Renal cortical epithelial cell (primary cell): ENCODE measurements around the gene MTHFD1. TPM values are rescaled to one million over a fixed set of nuclear protein-coding genes. Genes with fewer than 3 reads are reported as not detected.

ENCODE experiments used
- DNase-seq: peaks from one replicate; pipeline ENCODE4 v3.0.0-alpha.2; 2011; ENCODE audit warnings: low read depth
- total RNA-seq: library from RNA; depleted of rRNA; stranded (reverse); fragments of >200 nt; gene quantifications from 2 replicates; pipeline ENCODE4 v1.2.3, GENCODE V29; 2014

MTHFD1 gene
- total RNA-seq, 1 donor from 2014 or later = 84.5 TPM

DNA sequence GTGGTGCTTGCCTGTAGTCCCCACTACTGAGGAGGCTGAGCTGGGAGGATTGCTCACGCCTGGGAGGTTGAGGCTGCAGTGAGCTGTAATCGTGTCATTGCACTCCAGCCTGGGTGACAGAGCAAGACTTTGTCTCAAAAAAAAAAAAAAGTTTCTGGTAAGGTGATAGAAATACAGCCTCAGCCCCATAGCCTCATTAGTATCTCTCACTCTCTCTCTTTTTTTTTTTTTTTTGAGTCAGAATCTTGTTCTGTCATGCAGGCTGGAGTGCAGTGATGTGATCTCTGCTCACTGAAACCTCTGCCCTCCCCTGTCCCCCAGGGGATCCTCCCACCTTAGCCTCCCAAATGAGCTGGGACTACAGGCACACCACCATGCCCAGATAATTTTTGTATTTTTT lies 19.2 kb downstream of the MTHFD1 start:
- no peak for DNase-seq

DNA sequence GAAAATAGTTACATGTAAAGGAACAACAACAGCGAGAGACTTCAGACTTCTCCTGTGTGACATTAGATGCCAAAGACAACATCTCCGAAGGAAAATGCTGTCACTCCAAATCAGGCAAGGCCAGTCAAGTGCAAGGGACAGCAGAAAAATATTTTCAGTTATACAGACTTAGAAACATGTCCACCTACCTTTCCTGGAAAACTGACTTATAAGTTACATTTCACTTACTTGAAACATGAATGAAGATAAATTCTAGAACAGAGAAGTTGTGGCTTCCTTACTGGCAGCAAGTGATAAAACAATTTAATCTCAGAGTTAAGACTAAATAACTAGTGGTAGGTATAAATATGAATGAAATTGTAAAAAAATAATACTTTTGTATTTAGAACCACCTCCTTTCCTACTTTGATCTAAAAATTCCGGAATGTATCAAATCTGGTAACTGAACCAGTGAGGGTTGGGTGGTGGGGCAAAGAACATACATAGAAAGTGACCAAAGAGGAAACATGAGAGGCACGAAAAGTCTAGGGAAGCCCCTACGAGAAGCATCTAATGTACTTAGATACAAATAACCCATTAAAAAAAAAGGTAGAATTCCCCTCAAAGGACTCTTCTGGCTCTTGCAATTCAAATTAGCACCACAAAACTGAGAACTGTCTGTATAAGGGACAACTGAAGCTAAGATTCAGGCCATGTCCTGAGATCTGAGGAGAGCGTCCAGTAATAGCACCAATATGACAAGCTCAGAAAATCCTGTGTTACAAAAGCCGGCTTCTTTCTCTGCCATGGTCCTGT lies 21.2 kb downstream of the MTHFD1 start:
- DNase-seq = no peak

DNA sequence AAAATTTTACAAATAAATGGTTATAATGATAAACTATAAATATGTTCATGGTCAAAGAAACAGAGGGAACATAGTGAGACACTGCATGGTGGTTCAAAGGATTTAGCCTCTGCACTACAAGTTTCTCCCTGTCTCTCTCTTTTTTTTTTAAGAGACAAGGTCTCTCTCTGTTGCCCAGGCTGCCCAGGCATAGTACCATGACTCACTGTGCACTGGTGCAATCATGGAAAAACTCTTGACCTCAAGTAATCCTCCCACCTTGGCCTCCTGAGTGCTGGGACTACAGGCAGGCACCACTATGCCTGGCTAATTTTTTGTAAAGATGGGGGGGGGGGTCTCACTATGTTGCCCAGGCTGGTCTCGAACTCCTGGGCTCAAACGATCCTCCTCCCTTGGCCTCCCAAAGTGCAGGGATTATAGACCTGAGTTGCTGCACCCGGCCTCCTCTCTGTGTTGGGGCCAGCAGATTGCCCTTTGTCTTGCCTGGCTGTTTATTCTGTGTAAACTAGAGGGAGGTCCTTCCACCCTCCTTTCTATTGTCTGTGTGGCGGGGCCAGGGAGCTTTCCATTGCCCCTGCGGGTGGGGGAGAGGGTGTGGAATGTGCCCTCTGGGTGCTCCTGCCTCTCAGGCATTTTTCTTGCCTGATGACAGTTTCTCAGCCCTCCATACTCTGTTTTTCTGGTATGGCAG lies 22.1 kb downstream of the MTHFD1 start:
- peak; percentile 84 for DNase-seq

DNA sequence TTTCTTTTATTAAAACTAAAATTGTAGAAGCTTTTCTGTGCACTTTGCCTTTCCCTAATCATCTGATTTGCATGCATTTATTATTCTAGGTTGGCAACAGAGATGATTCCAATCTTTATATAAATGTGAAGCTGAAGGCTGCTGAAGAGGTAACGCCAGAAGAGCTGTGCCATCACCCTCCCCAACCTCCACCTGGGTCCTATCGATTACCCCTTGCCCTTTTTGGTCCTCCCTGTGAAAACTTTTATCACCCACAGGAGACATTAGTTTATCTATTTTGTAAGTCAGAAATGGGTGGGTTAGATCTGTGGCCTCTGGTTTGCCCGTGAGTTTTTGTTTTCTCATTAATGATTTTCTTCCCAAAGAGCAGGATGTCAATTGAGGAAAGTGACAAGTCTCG lies 22.8 kb downstream of the MTHFD1 start:
- DNase-seq = no peak

DNA sequence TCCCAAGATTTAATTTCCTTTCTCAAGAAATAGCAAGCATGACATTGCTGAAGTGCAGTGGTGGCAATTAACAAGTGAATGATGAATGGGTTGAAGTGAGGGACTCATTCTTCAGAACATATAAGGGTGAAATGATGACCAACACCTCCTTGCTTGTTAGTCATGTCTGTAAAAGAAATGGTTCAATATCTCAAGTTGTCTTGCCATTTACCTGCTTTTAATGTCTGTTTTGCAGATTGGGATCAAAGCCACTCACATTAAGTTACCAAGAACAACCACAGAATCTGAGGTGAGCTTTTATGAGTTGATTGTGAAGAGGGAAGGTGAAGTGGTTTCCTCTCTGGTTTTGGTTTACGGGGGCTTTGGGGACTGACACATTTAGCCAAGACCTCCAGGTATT lies 24.1 kb downstream of the MTHFD1 start:
- DNase-seq = no peak

DNA sequence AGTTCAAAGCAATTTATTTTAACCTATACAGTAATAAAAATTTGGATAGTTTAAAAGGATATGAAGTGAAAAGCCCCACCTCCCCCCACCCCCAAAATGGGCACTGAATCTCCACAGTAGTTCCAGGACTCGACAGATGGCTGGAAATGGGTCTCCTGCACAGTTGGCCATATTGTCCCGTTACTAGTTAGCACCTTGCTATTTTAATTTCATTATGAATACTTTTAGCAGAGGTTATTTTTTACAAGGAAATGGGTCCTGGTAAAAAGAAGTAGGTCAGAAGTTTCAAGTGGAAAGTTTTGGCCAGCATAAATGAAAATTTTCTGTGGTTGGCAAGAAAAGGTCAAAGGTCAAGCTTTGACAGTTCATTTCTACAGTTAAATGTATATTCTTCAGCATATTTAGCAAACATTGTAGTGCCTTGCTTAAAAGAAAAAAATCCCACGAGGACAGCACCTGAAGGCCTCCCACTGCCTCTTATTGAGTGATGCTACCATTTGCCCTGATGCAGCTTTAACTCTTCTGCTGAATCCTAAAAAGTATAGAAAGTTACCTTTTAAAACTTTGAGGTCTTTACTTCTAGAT lies 28.3 kb downstream of the MTHFD1 start:
- DNase-seq = no peak

DNA sequence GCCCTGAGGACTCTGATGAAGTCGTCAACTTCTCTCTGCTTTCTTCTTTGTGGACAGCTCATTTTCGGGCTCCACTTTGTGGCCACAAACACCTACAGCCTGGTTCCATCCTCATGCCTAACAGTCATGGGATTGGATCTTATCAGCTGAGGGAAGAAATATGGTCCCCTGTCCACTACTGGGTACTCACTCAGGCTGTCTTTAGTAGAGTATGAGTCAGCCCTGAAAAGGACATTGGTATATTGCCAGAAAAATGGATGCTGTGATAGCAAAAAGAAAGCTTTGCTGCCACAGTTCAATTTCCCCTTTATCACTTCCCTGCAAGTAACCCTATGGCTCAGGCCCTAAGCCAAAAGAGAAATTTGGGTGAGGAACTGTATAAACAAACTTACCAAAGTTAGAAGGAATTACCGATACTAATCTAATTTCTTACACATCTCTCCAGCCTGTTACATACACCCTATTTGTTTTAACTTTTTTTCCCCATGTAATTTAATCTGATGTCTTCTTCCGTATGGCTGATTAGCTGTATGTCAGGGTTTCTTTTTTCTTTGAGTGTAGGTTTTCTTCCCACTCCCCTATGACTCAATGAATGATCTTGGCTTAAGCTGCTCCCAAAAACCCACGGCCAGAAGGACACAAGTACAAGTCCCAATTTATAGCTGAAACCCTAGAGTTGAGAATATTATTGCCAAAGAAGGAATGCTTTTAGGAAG lies 29.1 kb downstream of the MTHFD1 start:
- no peak for DNase-seq

DNA sequence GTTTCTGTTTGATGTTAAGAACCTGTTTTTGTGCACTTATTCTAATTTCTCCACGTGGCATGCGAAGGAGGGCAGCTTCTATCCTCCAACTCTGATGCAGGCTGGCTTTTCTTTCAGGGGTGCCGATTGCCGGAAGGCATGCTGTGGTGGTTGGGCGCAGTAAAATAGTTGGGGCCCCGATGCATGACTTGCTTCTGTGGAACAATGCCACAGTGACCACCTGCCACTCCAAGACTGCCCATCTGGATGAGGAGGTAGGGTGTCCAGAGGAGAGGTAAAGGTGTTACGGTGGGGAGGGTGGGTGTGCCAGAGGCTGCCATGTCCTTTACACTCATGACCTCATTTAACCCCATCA lies 29.6 kb downstream of the MTHFD1 start:
- DNase-seq = no peak

DNA sequence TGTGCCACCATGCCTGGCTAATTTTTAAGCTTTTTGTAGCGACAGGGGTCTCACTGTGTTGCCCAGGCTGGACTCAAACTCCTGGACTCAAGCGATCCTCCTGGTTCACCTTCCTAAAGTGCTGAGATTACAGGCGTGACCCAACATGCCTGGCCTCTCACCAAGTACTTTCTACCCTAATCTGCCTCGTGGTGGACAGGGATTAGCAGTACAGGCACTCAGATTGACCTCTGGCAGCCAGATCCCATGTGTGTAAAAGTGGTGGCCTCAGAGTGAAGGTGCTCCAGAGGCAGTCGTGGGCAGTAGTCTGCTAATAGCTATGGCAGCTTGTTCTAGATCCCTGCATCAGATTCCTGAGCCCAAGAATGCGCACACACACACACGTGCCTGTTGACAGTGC lies 30.9 kb downstream of the MTHFD1 start:
- DNase-seq = no peak

DNA sequence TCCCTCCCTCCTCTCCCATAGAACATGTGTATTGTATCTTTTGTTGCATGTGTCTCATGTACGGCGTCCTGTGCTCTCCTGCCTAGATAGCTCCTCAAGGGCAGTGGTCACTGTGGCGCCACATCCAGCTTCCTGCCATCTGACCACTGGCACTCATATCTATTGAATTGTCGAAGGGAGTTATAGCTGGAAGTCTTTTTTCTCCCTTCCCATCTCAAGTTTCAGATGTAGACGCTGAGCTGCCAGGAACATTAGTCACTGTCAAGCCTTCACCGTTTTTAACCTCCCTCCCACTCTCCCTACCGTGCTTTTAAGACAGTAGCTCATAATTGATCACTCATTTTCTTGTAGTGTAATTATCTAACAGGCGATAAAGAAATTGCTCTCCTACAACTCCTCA lies 33.0 kb downstream of the MTHFD1 start:
- peak; percentile 58 for DNase-seq

DNA sequence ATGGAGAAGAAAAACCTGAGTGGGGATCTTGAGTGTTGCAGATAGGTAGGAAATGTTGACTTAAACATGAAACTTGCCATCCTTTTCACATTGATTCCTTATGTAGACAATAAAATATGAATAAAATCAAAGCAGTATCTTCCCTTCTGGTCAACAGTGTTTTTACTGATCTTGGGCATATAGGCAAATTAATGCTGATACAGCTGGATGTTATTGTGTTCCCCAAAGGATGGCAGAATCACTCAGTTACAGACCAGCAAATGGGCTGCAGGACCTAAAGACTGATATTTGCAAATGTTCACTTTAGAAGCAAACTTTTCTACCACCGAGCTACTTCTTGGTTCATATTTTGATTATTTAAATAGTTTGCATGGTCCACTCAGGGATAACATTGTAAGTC lies 33.9 kb downstream of the MTHFD1 start:
- no peak for DNase-seq

DNA sequence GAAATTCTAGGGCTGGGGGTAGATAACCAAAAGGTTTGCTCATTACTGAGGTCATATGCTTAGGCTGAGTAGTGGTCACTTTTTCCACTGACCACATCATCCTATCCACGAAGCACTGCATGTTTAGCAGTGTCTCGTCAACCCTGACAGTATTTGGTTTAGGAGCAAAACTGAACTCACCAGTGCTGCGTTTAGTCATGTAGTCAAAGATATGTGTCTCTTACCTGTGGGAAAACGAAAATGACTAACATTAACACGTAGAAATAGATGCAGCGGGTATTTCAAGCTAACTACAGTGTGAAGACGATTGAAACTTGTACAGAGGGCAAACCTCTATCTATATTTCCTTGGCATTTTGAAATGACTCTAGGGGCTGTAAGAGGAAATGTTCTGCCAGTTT lies 34.6 kb downstream of the MTHFD1 start:
- no peak for DNase-seq

DNA sequence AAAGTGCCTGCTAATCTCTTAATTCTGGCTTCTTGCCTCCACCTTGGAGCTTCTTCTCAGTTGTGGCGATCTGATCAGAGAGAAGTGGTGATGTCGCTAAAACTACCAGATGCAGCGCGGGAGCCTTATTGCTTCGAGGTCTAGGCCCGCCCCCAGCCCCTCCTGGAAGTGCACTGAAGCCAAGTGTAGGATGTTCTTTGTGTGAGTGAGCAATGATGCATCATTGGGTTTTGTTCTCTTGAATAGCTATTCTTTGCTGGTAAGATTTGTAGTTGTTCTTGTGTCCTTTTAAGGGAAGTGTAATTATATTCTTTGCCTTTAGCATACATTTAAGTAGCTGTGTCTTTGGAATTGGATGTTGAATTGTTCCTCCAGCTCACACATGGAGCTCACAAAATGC lies 35.8 kb downstream of the MTHFD1 start:
- DNase-seq = peak; percentile 40

DNA sequence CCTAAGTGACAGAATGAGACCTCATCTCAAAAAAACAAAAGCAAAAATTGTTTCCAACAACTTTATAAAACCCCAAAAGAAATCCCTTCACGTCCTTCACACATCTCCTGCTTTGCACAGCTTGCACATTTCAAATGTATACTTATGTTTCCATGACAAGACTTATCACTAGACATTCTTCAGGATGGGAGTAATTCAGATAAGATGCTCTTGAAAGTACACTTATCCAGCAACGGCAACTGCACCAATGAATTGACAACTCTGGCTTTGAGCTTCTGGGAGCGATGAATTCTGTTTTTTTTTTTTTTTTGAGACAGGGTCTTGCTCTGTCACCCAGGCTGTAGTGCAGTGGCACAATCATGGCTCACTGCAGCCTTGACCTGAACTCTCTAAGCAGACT lies 46.4 kb downstream of the MTHFD1 start:
- no peak for DNase-seq

DNA sequence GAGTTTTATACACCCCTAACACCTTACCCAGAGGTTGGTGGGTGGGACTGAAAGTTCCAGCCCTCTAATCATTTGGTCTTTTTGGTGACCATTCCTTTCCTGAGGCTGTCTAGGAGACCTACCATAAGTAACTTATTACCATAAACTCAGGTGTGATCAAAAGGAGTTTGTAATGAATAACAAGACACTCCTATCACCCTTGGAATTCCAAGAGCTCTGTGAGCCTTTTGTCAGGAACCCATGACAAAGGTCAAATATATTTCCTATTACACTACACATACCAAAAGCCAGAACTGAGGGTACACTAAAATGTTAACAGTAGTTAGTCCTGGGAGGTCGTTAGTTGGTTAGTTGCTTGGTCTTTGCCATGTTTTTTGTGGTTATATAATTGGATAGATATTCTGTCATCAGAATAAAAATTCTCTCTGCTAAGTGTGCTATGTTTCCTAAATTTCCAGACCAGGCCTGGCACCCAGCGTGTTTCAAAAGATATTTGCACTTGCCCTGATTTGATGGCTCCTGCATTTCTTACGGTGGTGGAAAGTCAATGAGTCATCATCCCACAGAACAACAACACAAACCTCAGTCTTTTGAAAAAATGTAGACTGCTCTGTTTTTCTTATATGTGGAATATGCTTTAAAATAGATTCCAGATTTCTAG lies 50.2 kb downstream of the MTHFD1 start:
- peak; percentile 100 for DNase-seq

DNA sequence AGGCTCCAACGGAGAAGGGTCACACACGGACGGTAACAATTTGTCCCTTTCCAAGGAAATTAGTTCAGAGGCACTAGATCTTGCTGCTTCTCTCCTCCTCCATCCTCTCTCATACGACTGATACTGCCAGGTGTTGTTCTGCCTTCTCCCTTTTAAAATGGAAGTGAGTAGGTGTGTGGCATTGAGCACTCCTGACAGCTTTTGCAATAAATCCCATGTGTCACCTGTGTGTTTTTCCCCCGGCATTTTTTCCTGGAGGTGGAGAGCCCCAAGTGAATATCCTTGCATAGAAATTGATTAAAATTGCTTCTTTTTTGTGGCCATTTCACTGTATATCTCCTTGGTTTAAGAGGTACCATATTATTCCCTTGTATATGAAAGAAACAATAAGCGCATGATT lies 51.0 kb downstream of the MTHFD1 start:
- DNase-seq = no peak

DNA sequence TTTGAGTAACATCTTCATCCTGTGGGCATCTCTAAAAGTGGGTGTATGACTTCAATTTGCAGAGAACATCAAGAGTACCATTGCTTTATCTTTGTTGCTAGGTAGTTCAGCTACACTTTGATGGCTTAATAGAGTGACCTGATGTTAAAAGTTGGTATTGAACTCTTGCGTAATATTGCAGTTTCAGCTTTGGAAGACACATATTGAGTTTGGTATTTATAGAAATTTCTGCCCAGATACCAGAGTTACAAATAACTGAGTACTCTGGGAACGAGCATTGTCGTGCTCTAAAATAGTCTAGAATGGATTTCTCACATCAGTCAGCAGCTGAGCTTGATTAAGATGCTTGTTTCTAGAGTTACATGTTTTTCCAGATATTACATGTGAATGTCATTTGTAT lies 52.3 kb downstream of the MTHFD1 start:
- DNase-seq = peak; percentile 59

DNA sequence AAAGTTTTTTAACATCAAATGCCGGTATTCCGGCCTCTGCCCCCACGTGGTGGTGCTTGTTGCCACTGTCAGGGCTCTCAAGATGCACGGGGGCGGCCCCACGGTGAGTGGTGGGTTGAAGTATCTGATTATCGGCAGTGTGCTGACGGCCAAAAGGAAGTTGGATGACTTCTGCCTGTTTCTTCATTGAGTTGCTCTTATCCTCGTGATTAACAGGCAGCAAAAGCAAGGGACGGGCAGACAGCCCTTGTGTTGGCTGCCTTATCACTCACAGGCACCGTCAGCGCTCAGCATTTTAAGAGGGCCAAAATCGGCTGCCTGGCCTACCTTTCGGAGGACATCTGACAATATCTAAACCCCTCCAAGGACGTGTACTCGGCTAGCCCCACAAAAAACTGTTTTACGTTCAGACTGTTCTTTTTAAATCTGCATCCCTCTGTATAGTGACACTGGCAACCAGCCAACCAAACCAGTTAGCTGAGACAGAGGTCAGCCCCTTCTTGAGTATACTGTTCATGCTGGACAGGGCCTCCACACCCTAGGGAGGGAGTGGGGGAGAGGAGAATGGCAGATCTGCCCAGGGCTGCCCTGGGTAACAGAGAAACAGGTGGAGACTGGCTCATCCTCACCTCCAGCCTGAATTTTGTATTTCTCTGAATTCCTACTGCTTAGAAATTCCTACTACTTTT lies 54.3 kb downstream of the MTHFD1 start:
- no peak for DNase-seq

DNA sequence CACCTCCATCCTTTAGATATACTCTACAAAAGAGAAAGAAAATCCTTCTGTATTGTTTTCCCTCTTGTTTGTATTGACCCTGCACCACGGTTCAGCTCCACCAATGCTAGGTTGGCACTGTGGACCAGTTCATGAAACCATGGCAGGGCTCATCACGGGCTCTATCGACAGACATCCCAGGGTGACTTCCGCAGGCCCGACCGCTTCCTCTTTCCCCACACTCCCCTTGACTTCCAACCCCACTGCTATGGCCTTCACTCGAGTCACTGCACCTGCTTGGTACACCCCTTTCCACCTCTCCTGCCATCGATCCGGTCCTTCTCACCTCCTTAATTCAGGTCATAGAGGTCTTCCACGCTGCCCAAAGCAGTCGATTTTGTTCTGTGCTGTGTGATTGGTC lies 56.0 kb downstream of the MTHFD1 start:
- no peak for DNase-seq

DNA sequence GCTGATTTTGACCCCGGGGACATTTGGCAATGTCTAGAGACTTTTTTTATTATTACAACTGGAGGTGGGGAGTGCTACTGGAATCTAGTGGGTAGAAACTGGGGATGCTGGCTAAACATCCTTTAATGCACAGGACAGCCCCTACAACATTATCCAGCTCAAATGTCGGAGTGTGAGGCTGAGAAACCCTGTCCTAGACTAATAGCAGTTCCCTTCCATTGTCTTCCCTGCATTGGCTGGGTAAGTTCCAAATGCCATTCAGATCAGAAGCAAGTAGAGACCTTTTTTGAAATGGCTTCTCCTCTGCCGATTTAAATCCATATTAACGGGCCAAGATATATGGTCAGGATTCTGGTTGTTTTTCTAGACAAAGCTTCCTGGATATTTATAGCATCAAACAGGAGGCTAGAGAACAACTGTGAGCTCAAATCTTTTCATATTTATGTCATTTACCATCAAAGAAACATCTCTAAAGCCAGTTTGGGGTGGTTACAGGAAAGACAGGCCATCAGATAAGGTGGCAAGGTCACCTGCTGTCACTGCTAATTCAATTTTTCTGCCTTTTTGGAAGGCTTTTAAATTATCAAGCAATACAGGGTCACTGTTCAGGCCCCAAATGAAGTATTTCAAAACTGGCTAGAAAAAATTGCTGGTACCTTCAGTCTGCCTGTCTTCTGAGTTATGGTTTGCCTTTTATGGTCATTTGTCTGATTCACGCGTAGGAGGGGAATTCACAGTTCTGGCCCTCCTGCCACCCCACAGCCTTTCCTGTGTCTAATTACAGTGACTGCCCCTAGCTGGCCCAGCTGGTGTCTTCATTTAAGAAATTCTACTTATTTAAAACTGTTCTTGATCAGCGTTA lies 57.1 kb downstream of the MTHFD1 start:
- DNase-seq = peak; percentile 92
